DOHH2 (cell line): ENCODE data around the gene RAP1GAP.

Experiments
- H3F3A ChIP-seq: fragments of 200-600 bp; sonication (generic), shearing (Covaris generic); 2 replicates; pipeline ENCODE4 v1.6.0; 2016; ENCODE audit warnings: antibody characterized with exemption, mild to moderate bottlenecking; ENCODE audit not compliant: control insufficient read depth, insufficient read depth
- H3K27ac ChIP-seq: fragments of 200-600 bp; sonication (generic); 2 replicates; pipeline ENCODE4 v1.5.1; 2014; ENCODE audit warnings: low read depth, mild to moderate bottlenecking, low read length, moderate library complexity
- H3K27me3 ChIP-seq: fragments of 200-600 bp; sonication (generic); 2 replicates; pipeline ENCODE4 v1.6.1; 2014; ENCODE audit warnings: mild to moderate bottlenecking, low read length, mixed read lengths; ENCODE audit not compliant: control insufficient read depth
- H3K36me3 ChIP-seq: fragments of 200-600 bp; sonication (generic); 2 replicates; pipeline ENCODE4 v1.6.1; 2014; ENCODE audit warnings: mild to moderate bottlenecking, low read length, moderate library complexity, mixed read lengths; ENCODE audit not compliant: control insufficient read depth
- H3K4me1 ChIP-seq: fragments of 200-600 bp; sonication (generic); 2 replicates; pipeline ENCODE4 v1.6.1; 2014; ENCODE audit warnings: mild to moderate bottlenecking, low read length, mixed read lengths; ENCODE audit not compliant: control insufficient read depth
- H3K4me2 ChIP-seq: fragments of 200-600 bp; sonication (generic); 2 replicates; pipeline ENCODE4 v1.6.0; 2014; ENCODE audit warnings: mild to moderate bottlenecking, low read length, moderate library complexity
- H3K4me3 ChIP-seq: fragments of 200-600 bp; sonication (generic); 2 replicates; pipeline ENCODE4 v1.5.1; 2014; ENCODE audit warnings: mild to moderate bottlenecking, low read length, mixed read lengths
- H3K79me2 ChIP-seq: fragments of 200-600 bp; sonication (generic); 2 replicates; pipeline ENCODE4 v1.6.1; 2014; ENCODE audit warnings: mild to moderate bottlenecking, low read length, mixed read lengths; ENCODE audit not compliant: control insufficient read depth
- H3K9me2 ChIP-seq: fragments of 200-600 bp; sonication (generic); replicated peaks from 2 replicates; pipeline ENCODE4 v1.6.1; 2014; ENCODE audit warnings: mild to moderate bottlenecking, low read length, mixed read lengths; ENCODE audit not compliant: control insufficient read depth
- H3K9me3 ChIP-seq: fragments of 200-600 bp; sonication (generic); 2 replicates; pipeline ENCODE4 v1.6.1; 2014; ENCODE audit warnings: antibody characterized with exemption, low read length, mixed read lengths; ENCODE audit not compliant: control insufficient read depth, insufficient read depth
- H4K20me1 ChIP-seq: fragments of 200-600 bp; sonication (generic); 2 replicates; pipeline ENCODE4 v1.6.0; 2014; ENCODE audit warnings: low read depth, mild to moderate bottlenecking, antibody characterized with exemption, low read length, moderate library complexity; ENCODE audit not compliant: control insufficient read depth, insufficient read depth
- EZH2phosphoT487 ChIP-seq: fragments of 200-600 bp; sonication (generic); IDR thresholded peaks from 2 replicates; pipeline ENCODE4 v1.6.1; 2017; ENCODE audit warnings: borderline replicate concordance, mild to moderate bottlenecking, antibody characterized with exemption, low read length, moderate library complexity, mixed read lengths
- TF ChIP-seq, protein P1 (sequence below): fragments of 200-600 bp; sonication (generic); IDR thresholded peaks from one replicate; pipeline ENCODE4 v1.5.1; 2014; ENCODE audit warnings: antibody characterized with exemption, mild to moderate bottlenecking, low read depth, low read length; ENCODE audit not compliant: poor library complexity, severe bottlenecking

Gene RAP1GAP

DNA sequence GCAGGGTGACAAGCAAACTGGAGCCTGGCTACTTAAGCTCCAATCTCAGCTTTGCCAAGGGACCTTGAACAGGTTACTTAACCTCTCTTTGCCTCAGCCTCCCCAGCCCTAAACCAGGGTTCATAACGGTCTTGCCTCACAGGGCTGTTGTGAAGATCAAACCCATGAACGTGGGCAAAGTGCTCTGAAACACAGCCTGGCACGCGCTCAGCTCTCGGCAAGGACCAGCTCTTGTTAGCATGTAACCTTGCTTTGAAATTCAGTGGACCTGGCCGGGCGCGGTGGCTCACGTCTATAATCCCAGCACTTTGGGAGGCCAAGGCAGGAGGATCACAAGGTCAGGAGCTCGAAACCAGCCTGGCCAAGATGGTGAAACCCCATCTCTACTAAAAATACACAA lies 24.8 kb downstream of the RAP1GAP start:
- H3K4me1 ChIP-seq, result no peaks in the 10 kb centered on the region
- H3K9me2 ChIP-seq, result no peaks in the 10 kb centered on the region
- H3K27me3 ChIP-seq, result no peaks in the 10 kb centered on the region
- no peak overlapping the region for H3K4me2 ChIP-seq
- no peak for TF ChIP-seq EZH2phosphoT487
- TF ChIP-seq, protein P1, sequence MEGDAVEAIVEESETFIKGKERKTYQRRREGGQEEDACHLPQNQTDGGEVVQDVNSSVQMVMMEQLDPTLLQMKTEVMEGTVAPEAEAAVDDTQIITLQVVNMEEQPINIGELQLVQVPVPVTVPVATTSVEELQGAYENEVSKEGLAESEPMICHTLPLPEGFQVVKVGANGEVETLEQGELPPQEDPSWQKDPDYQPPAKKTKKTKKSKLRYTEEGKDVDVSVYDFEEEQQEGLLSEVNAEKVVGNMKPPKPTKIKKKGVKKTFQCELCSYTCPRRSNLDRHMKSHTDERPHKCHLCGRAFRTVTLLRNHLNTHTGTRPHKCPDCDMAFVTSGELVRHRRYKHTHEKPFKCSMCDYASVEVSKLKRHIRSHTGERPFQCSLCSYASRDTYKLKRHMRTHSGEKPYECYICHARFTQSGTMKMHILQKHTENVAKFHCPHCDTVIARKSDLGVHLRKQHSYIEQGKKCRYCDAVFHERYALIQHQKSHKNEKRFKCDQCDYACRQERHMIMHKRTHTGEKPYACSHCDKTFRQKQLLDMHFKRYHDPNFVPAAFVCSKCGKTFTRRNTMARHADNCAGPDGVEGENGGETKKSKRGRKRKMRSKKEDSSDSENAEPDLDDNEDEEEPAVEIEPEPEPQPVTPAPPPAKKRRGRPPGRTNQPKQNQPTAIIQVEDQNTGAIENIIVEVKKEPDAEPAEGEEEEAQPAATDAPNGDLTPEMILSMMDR, result no peak
- no peaks in the 10 kb centered on the region for H3K79me2 ChIP-seq
- H3K4me3 ChIP-seq, result no peak overlapping the region
- H3K9me3 ChIP-seq, result no peaks in the 10 kb centered on the region
- H4K20me1 ChIP-seq, result no peaks in the 10 kb centered on the region; the same call in 1 of the 2 replicates
- no peaks in the 10 kb centered on the region for H3F3A ChIP-seq
- no peak overlapping the region for H3K27ac ChIP-seq
- H3K36me3 ChIP-seq, result no peaks in the 10 kb centered on the region

DNA sequence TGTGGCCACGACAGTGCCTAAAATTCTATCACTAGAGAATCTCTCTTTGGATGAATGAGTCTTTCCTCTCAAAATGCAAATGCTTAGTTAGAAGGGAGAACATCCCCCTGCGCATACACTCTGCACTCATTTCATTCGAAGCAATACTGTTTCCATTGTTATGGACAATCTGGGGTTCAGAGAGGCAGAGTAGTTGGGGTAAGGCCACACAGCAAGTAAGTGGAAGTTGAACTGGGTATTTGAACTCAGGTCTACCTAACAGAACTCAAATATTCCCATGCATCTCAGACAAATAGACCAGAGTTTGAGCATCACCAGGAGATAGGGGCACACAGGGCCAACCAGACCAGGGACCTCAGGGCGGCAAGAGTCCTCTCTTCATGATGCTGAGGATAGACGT lies 25.5 kb downstream of the RAP1GAP start:
- H4K20me1 ChIP-seq, result no peaks in the 10 kb centered on the region; the same call in 1 of the 2 replicates
- no peaks in the 10 kb centered on the region for H3K79me2 ChIP-seq
- H3K4me3 ChIP-seq, result no peak overlapping the region
- no peaks in the 10 kb centered on the region for H3K9me2 ChIP-seq
- H3F3A ChIP-seq, result no peaks in the 10 kb centered on the region
- H3K9me3 ChIP-seq, result no peaks in the 10 kb centered on the region
- no peak overlapping the region for H3K4me2 ChIP-seq
- no peaks in the 10 kb centered on the region for H3K36me3 ChIP-seq
- TF ChIP-seq, protein P1, result no peak
- no peak for TF ChIP-seq EZH2phosphoT487
- no peaks in the 10 kb centered on the region for H3K27me3 ChIP-seq
- no peak overlapping the region for H3K27ac ChIP-seq
- H3K4me1 ChIP-seq, result no peaks in the 10 kb centered on the region

DNA sequence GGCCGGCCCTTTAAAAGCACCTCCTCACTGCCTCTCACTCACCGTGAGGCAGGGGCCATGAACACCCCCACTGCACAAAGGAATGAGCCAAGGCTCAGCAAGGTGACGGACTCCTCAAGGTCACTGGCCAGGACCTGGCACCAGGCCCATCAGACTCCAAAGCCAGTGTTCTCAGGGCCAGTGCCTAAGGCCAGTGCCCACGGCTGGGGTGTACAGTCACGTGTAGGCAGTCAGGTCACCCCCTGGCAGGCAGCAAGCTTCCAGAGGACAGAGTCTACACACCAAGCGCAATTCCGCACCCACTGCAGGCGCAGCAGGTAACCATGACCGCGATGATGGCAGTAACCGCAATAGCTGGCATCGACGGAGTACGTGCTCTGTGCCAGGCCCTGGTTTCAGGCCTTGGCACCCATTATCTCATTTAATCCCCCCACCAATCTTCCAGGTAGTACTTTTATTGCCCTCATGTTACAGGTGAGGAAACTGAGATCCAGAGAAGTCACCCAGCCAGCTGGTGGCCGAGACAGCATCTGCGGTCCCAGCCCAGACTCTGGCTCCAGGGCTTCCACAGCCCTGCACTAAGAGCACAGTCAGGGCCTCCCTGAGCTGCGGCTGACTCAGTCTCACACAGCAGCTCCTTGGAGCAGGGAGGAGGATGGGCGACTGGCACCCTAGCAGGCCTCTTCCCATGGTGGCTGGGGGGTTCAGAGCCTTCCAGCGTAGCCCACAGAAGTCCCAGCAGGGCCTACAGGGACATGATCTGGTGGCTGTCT lies 27.0 kb downstream of the RAP1GAP start:
- no peaks in the 10 kb centered on the region for H3F3A ChIP-seq
- no peaks in the 10 kb centered on the region; the same call in 1 of the 2 replicates for H4K20me1 ChIP-seq
- H3K4me1 ChIP-seq, result no peaks in the 10 kb centered on the region
- H3K9me3 ChIP-seq, result no peaks in the 10 kb centered on the region
- H3K4me3 ChIP-seq, result no peak overlapping the region
- H3K27ac ChIP-seq, result no peak overlapping the region
- H3K79me2 ChIP-seq, result no peaks in the 10 kb centered on the region
- TF ChIP-seq, protein P1, result no peak
- no peak for TF ChIP-seq EZH2phosphoT487
- H3K36me3 ChIP-seq, result no peaks in the 10 kb centered on the region
- H3K27me3 ChIP-seq, result no peaks in the 10 kb centered on the region
- H3K9me2 ChIP-seq, result no peaks in the 10 kb centered on the region
- H3K4me2 ChIP-seq, result no peak overlapping the region
